ENCODE results near the gene PSD. TPM values are rescaled to one million over a fixed set of nuclear protein-coding genes. Genes with fewer than 3 reads are reported as not detected.

PSD gene
- total and polyA plus RNA-seq, 9 of the 15 experiments (the other 6 are each of a cell fraction or from before 2014, with no cell fraction given), result 0.11 to 1.7 (median 0.54) TPM; not detected in 2

DNA sequence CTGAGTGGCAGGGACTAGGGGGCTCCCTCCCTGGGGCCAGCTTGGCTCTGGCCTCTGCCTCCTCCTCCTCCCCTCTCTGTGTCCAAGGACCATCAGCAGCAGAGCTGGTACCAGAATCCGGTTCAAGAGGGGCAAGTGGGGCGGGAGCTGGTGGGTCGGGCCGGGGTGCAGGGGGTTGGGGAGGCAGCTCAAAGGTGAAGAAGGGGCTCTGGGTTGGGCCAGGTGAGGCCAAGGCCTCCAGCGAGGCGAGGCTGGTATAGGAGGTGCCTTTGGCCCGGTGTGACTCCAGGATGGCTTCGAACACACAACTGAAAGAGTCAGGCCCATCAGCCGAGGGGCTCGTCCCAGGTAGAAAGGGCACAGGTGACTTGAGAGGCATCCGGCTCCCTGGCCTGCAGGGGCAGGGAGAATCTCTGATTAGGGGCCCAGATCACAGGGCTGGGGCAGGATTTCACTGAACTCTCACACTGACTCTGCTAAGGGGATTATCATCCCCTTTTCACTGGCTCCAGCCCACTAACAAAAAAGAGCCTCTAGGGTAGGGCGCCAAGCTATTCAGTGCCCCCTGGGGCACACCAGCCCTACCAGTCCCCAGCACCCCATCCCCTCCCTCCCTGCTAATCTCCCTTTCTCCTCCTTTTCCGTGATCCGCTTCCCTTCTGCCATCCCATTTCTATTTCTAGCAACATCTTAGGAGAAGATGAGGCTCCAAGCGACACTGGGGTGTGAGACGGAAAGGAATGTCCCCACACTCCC is 4.6 kb downstream of the PSD start (continued):
- TF ChIP-seq, protein P1, sequence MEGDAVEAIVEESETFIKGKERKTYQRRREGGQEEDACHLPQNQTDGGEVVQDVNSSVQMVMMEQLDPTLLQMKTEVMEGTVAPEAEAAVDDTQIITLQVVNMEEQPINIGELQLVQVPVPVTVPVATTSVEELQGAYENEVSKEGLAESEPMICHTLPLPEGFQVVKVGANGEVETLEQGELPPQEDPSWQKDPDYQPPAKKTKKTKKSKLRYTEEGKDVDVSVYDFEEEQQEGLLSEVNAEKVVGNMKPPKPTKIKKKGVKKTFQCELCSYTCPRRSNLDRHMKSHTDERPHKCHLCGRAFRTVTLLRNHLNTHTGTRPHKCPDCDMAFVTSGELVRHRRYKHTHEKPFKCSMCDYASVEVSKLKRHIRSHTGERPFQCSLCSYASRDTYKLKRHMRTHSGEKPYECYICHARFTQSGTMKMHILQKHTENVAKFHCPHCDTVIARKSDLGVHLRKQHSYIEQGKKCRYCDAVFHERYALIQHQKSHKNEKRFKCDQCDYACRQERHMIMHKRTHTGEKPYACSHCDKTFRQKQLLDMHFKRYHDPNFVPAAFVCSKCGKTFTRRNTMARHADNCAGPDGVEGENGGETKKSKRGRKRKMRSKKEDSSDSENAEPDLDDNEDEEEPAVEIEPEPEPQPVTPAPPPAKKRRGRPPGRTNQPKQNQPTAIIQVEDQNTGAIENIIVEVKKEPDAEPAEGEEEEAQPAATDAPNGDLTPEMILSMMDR (IDR thresholded peaks at IDR 0.05 in 2 of 3, conservative IDR thresholded peaks at IDR 0.05 in 1 of 3; ENCODE audit: insufficient read depth in 2 of 3, low read depth in 1 of 3, low read length in 3 of 3), result no peak
- TF ChIP-seq STAT5A (IDR thresholded peaks at IDR 0.05; ENCODE audit: borderline replicate concordance, low read length), result no peak
- no peak for TF ChIP-seq ZNF668 (CRISPR knock-in tag; IDR thresholded peaks at IDR 0.05)
- TF ChIP-seq SRSF7 (optimal IDR thresholded peaks at IDR 0.05; ENCODE audit: low read depth, low read length), result no peak

DNA sequence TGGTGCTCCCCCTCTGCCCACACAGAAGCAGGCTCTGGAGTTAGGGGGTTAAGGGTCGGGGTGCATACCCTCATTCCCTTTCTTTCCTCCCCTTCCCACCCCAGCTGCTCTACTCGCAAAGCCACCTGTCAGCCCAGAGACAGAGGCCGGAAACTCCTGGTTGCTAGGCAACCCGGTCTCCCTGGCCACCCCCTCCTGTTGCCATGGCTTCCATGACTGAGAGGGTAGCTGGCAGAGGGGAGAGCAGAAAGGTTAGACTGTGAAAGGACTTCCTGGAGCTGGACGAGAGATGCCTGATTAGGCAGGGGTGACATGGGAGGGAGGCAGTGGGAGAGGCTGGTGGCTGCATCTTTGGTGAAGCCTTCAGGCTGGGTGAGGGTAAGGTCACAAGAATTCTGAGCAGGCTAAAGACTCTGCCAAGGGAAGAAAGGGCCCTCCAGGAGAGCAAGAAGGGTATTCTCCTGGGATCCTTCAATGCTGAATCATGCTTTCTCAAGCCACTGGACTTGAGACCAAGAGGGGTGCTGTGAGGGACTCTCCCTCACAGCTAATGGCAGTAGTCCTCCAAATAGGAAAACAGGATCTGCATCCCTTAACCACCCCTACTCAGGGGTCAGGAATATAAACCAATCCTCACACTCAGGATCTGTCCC is 5.4 kb downstream of the PSD start:
- Histone ChIP-seq H3K9me3 (replicated peaks; ENCODE audit: control insufficient read depth, insufficient read depth, low read depth, low read length) (no peaks in the 10 kb centered on the region), H3K27ac (ENCODE audit: extremely low read depth, low read depth, low read length) (no peak overlapping the region), H3K4me2 (ENCODE audit: insufficient read depth, low read length) (no peak overlapping the region), H3K36me3 (ENCODE audit: control insufficient read depth, insufficient read depth, low read length) (no peaks in the 10 kb centered on the region), H3K9me1 (ENCODE audit: control insufficient read depth, insufficient read depth, low read length) (no peaks in the 10 kb centered on the region), H3K4me1 (replicated peaks in 1 of 2; ENCODE audit: control insufficient read depth in 2 of 2, insufficient read depth in 2 of 2, low read length in 2 of 2) (peaks cover 0 to 35% of the 10 kb centered on the region in 2 experiments; a peak in 3 of 5 replicates), H3K27me3 (ENCODE audit: control insufficient read depth in 2 of 2, insufficient read depth in 2 of 2, low read length in 2 of 2) (peaks cover 10 to 44% of the 10 kb centered on the region in 2 experiments; a peak in 3 of 5 replicates), H3K9ac (ENCODE audit: insufficient read depth in 1 of 2, low read depth in 2 of 2, low read length in 2 of 2) (no peak overlapping the region), H3K79me2 (ENCODE audit: control insufficient read depth, insufficient read depth, low read length) (no peaks in the 10 kb centered on the region), H3K4me3 (no peak overlapping the region), H4K20me1 (replicated peaks; ENCODE audit: control insufficient read depth, insufficient read depth, low read length) (no peaks in the 10 kb centered on the region), H2AFZ (ENCODE audit: low read depth, low read length) (no peak overlapping the region)
- intact Hi-C loops (cut with micrococcal nuclease), result no loop called here
- ChIA-PET POLR2A (interaction anchor here (0.8 to 1.4 kb wide), 3 partner anchors 9 to 13 kb away, joined by 3 read pairs; no protein-coding TSS in a partner anchor), CTCF (ENCODE audit: low intra/inter-chr PET ratio) (interaction anchor here (0.7 kb wide), 1 partner anchor 63 kb away, joined by 3 read pairs; no protein-coding TSS in a partner anchor)
- DNase-seq (ENCODE audit: extremely low read depth in 1 of 4, low spot score in 3 of 4) (peak in 3 of 4 experiments; percentile 35 to 50 (median 45)), ATAC-seq (peak; percentile 30; the same call in 1 of the 3 replicates), FAIRE-seq (no peak)
- TF ChIP-seq CSDE1 (IDR thresholded peaks at IDR 0.05) (peak in 1 of 2 experiments; percentile 81; a peak in 2 of 4 replicates), MAZ (CRISPR knock-in tag; conservative IDR thresholded peaks at IDR 0.05 in 1 of 2, IDR thresholded peaks at IDR 0.05 in 1 of 2) (no peak), HEY1 (CRISPR knock-in tag; IDR thresholded peaks at IDR 0.05; ENCODE audit: borderline replicate concordance) (no peak), NUFIP1 (IDR thresholded peaks at IDR 0.05; ENCODE audit: partially characterized antibody) (no peak), RFX1 (IDR thresholded peaks at IDR 0.05) (peak; percentile 95), KDM1A (IDR thresholded peaks at IDR 0.05) (peak in 1 of 2 experiments; percentile 9; a peak in 1 of 4 replicates), ZNF263 (CRISPR knock-in tag; IDR thresholded peaks at IDR 0.05; ENCODE audit: borderline replicate concordance) (no peak), BMI1 (IDR thresholded peaks at IDR 0.05; ENCODE audit: low read length) (peak; percentile 60; the same call in 1 of the 2 replicates)
- in situ Hi-C loops (cut with MboI), result no loop called here
- 0% methylated on average over 3 of the region's 5 CpGs for WGBS (ENCODE audit: insufficient coverage, low coverage, missing lambda C conversion rate)
- no TSS peak for BruUV-seq (replicated peaks)
